WTC11 (cell line): Measurements from ENCODE around the gene AGBL1. TPM values are rescaled to one million over a fixed set of nuclear protein-coding genes. Genes with fewer than 3 reads are reported as not detected.

Experiments
- ATAC-seq: fragments of 200-7000 bp; cut with Tn5 transposase; 2 replicates; pipeline ENCODE4 v1.10.0; 2021; ENCODE audit warnings: mild to moderate bottlenecking, moderate library complexity
- CTCF ChIA-PET: fragments of 300-600 bp; sonication (Branson Sonifier 250); formaldehyde crosslinking; loops from one replicate; lab custom pipeline; 2021; ENCODE audit warnings: antibody characterized with exemption; lab: Charles Lee
- POLR2A ChIA-PET: fragments of 350-600 bp; sonication (Branson Sonifier 250); formaldehyde crosslinking; loops from one replicate; lab custom pipeline; 2021; ENCODE audit warnings: antibody characterized with exemption; lab: Charles Lee
- DNase-seq: peaks from one replicate; pipeline ENCODE4 v3.0.0; 2021; ENCODE audit warnings: low spot score
- H3K27ac Mint-ChIP-seq: 2 replicates; pipeline ENCODE4 v1.8.0; 2021; ENCODE audit warnings: mixed read lengths
- H3K27me3 Mint-ChIP-seq: 2 replicates; pipeline ENCODE4 v1.8.0; 2021; ENCODE audit warnings: low read depth, mild to moderate bottlenecking, moderate library complexity, mixed read lengths
- H3K36me3 Mint-ChIP-seq: 2 replicates; pipeline ENCODE4 v1.8.0; 2021; ENCODE audit warnings: mixed read lengths
- H3K4me1 Mint-ChIP-seq: 2 replicates; pipeline ENCODE4 v1.8.0; 2022; ENCODE audit warnings: mixed read lengths
- H3K4me3 Mint-ChIP-seq: 2 replicates; pipeline ENCODE4 v1.8.0; 2021; ENCODE audit warnings: mild to moderate bottlenecking, moderate library complexity, mixed read lengths
- H3K9me3 Mint-ChIP-seq: 2 replicates; pipeline ENCODE4 v1.8.0; 2021; ENCODE audit warnings: mixed read lengths
- AR ChIP-seq: fragments of 250-450 bp; sonication (Bioruptor Pico); IDR thresholded peaks from 2 replicates; pipeline ENCODE4 v1.9.0; 2021; ENCODE audit warnings: mild to moderate bottlenecking
- EMX1 ChIP-seq: fragments of 250-450 bp; sonication (Bioruptor Pico); IDR thresholded peaks from 2 replicates; pipeline ENCODE4 v1.8.0; 2021; ENCODE audit warnings: mild to moderate bottlenecking
- ESRRA ChIP-seq: sonication (generic); formaldehyde crosslinking; IDR thresholded peaks from 2 replicates; pipeline ENCODE4 v1.8.1; 2022; ENCODE audit warnings: mild to moderate bottlenecking, missing genetic modification reagents, borderline replicate concordance
- ETV6 ChIP-seq: sonication (generic); formaldehyde crosslinking; IDR thresholded peaks from 2 replicates; pipeline ENCODE4 v1.8.1; 2022; ENCODE audit warnings: mild to moderate bottlenecking, missing genetic modification reagents
- JAZF1 ChIP-seq: fragments of 250-450 bp; sonication (Bioruptor Pico); IDR thresholded peaks from 2 replicates; pipeline ENCODE4 v1.9.0; 2021; ENCODE audit warnings: moderate library complexity, mild to moderate bottlenecking, inconsistent platforms
- JUN ChIP-seq: sonication (generic); formaldehyde crosslinking; IDR thresholded peaks from 2 replicates; pipeline ENCODE4 v1.8.0; 2023; ENCODE audit warnings: mild to moderate bottlenecking, missing genetic modification reagents
- KAT7 ChIP-seq: sonication (generic); formaldehyde crosslinking; IDR thresholded peaks from 2 replicates; pipeline ENCODE4 v1.8.1; 2023; ENCODE audit warnings: missing genetic modification reagents, mild to moderate bottlenecking, borderline replicate concordance
- MYBL2 ChIP-seq: sonication (generic); formaldehyde crosslinking; IDR thresholded peaks from 2 replicates; pipeline ENCODE4 v1.8.1; 2023; ENCODE audit warnings: mild to moderate bottlenecking, moderate library complexity, missing genetic modification reagents
- NFE2L1 ChIP-seq: sonication (generic); formaldehyde crosslinking; IDR thresholded peaks from 2 replicates; pipeline ENCODE4 v1.8.1; 2023; ENCODE audit warnings: missing genetic modification reagents
- NR1H2 ChIP-seq: sonication (generic); formaldehyde crosslinking; IDR thresholded peaks from 2 replicates; pipeline ENCODE4 v1.9.0; 2021; ENCODE audit warnings: mild to moderate bottlenecking, moderate library complexity, missing genetic modification reagents
- NR3C1 ChIP-seq: sonication (generic); formaldehyde crosslinking; conservative IDR thresholded peaks from 2 replicates; pipeline ENCODE4 v1.8.1; 2023; ENCODE audit warnings: low read depth, mild to moderate bottlenecking, missing genetic modification reagents
- PRRX2 ChIP-seq: fragments of 250-450 bp; sonication (Bioruptor Pico); IDR thresholded peaks from 2 replicates; pipeline ENCODE4 v1.8.0; 2021; ENCODE audit warnings: mild to moderate bottlenecking
- SMAD3 ChIP-seq: sonication (generic); formaldehyde crosslinking; IDR thresholded peaks from 2 replicates; pipeline ENCODE4 v1.8.0; 2022; ENCODE audit warnings: missing genetic modification reagents, mild to moderate bottlenecking, borderline replicate concordance
- SMAD4 ChIP-seq: sonication (generic); formaldehyde crosslinking; IDR thresholded peaks from 2 replicates; pipeline ENCODE4 v1.8.0; 2022; ENCODE audit warnings: mild to moderate bottlenecking, missing genetic modification reagents
- SOX15 ChIP-seq: fragments of 250-450 bp; sonication (Bioruptor Pico); IDR thresholded peaks from 2 replicates; pipeline ENCODE4 v1.9.0; 2021; ENCODE audit warnings: mild to moderate bottlenecking
- SP1 ChIP-seq: sonication (generic); formaldehyde crosslinking; conservative IDR thresholded peaks from 2 replicates; pipeline ENCODE4 v1.8.1; 2022; ENCODE audit warnings: missing genetic modification reagents
- TEAD1 ChIP-seq: sonication (generic); formaldehyde crosslinking; IDR thresholded peaks from 2 replicates; pipeline ENCODE4 v1.8.0; 2022; ENCODE audit warnings: mild to moderate bottlenecking, missing genetic modification reagents
- TP53 ChIP-seq: sonication (generic); formaldehyde crosslinking; IDR thresholded peaks from 2 replicates; pipeline ENCODE4 v1.8.1; 2023; ENCODE audit warnings: mild to moderate bottlenecking, missing genetic modification reagents
- ZNF121 ChIP-seq: sonication (generic); formaldehyde crosslinking; IDR thresholded peaks from 2 replicates; pipeline ENCODE4 v1.8.0; 2023; ENCODE audit warnings: missing genetic modification reagents
- ZNF219 ChIP-seq: sonication (generic); formaldehyde crosslinking; IDR thresholded peaks from 2 replicates; pipeline ENCODE4 v1.8.0; 2023; ENCODE audit warnings: missing genetic modification reagents, mild to moderate bottlenecking, borderline replicate concordance
- ZNF232 ChIP-seq: sonication (generic); formaldehyde crosslinking; IDR thresholded peaks from 2 replicates; pipeline ENCODE4 v1.8.0; 2022; ENCODE audit warnings: mild to moderate bottlenecking, missing genetic modification reagents
- ZNF263 ChIP-seq: sonication (generic); formaldehyde crosslinking; IDR thresholded peaks from 2 replicates; pipeline ENCODE4 v1.8.1; 2022; ENCODE audit warnings: low read depth, mild to moderate bottlenecking, moderate library complexity, missing genetic modification reagents
- ZNF317 ChIP-seq: sonication (generic); formaldehyde crosslinking; IDR thresholded peaks from 2 replicates; pipeline ENCODE4 v1.8.1; 2023; ENCODE audit warnings: low read depth, mild to moderate bottlenecking, moderate library complexity, missing genetic modification reagents, borderline replicate concordance
- ZNF423 ChIP-seq: fragments of 250-450 bp; sonication (Bioruptor Pico); IDR thresholded peaks from 2 replicates; pipeline ENCODE4 v2.1.2; 2022; ENCODE audit warnings: mild to moderate bottlenecking, moderate library complexity
- ZSCAN18 ChIP-seq: fragments of 250-450 bp; sonication (Bioruptor Pico); IDR thresholded peaks from 2 replicates; pipeline ENCODE4 v2.1.2; 2022; ENCODE audit warnings: mild to moderate bottlenecking, moderate library complexity
- total RNA-seq: library from RNA; stranded (reverse); gene quantifications from 3 replicates; pipeline ENCODE4 v1.2.3, GENCODE V29; 2021
- TF ChIP-seq, protein P1 (sequence below): sonication (generic); formaldehyde crosslinking; IDR thresholded peaks from 2 replicates; pipeline ENCODE4 v1.8.1; 2023; ENCODE audit warnings: mild to moderate bottlenecking, moderate library complexity, missing genetic modification reagents
- TF ChIP-seq, protein P2 (sequence below): sonication (generic); formaldehyde crosslinking; IDR thresholded peaks from 2 replicates; pipeline ENCODE4 v1.8.1; 2023; ENCODE audit warnings: mild to moderate bottlenecking, missing genetic modification reagents

The AGBL1 gene
- total RNA-seq, 1 experiment from 2014 or later: not detected

GRCh38 chr15:86329311-86330013 lies 249.8 kb downstream of the AGBL1 start:
- H3K27ac Mint-ChIP-seq: no peak overlapping the region
- ChIA-PET POLR2A (no interaction called here), CTCF (no interaction called here)
- H3K9me3 Mint-ChIP-seq: peaks cover 50% of the 10 kb centered on the region
- peaks cover 15% of the 10 kb centered on the region for H3K4me1 Mint-ChIP-seq
- ATAC-seq (no peak), DNase-seq (no peak)
- TF ChIP-seq SMAD4 (CRISPR knock-in tag): no peak
- no peak for TF ChIP-seq ZNF232 (CRISPR knock-in tag)
- no peak overlapping the region for H3K4me3 Mint-ChIP-seq
- peaks cover 35% of the 10 kb centered on the region for H3K36me3 Mint-ChIP-seq
- H3K27me3 Mint-ChIP-seq: no peaks in the 10 kb centered on the region

DNA sequence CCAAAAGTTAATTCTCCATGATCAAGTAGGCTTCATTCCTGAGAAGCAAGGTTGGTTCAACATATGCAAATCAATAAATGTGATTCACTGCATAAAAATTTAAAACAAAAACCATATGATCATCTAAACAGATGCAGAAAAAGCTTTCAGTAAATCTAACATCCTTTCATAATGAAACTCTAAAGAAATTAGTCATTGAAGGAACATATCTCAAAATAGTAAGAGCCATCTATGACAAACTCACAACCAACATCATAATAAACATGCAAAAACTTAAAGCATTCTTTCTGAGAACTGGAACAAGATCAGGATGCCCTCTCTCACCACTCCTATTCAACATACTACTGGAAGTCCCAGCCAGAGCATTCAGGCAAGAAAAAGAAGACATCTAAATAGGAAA lies 254.1 kb downstream of the AGBL1 start:
- Mint-ChIP-seq H3K27me3 (no peaks in the 10 kb centered on the region), H3K9me3 (peaks cover 52% of the 10 kb centered on the region), H3K4me1 (no peaks in the 10 kb centered on the region), H3K4me3 (no peak overlapping the region), H3K36me3 (peaks cover 29% of the 10 kb centered on the region), H3K27ac (no peak overlapping the region)
- no peak for DNase-seq
- TF ChIP-seq PRRX2 (CRISPR knock-in tag) (no peak), JAZF1 (no peak), ZNF219 (no peak), NFE2L1 (CRISPR knock-in tag) (no peak), SOX15 (CRISPR knock-in tag) (no peak), ZNF317 (CRISPR knock-in tag) (no peak)
- ChIA-PET POLR2A (no interaction called here), CTCF (no interaction called here)
- ATAC-seq: no peak

GRCh38 chr15:86336051-86336788 lies 256.5 kb downstream of the AGBL1 start:
- Mint-ChIP-seq H3K9me3 (peaks cover 34% of the 10 kb centered on the region), H3K4me1 (no peaks in the 10 kb centered on the region), H3K36me3 (peaks cover 11% of the 10 kb centered on the region), H3K4me3 (no peak overlapping the region), H3K27me3 (no peaks in the 10 kb centered on the region), H3K27ac (no peak overlapping the region)
- ChIA-PET POLR2A (no interaction called here), CTCF (no interaction called here)
- DNase-seq (no peak), ATAC-seq (no peak)
- no peak for TF ChIP-seq JUN (CRISPR knock-in tag)
- TF ChIP-seq NR1H2 (CRISPR knock-in tag): no peak
- no peak for TF ChIP-seq SP1 (CRISPR knock-in tag)
- TF ChIP-seq EMX1: no peak
- no peak for TF ChIP-seq ETV6 (CRISPR knock-in tag)
- TF ChIP-seq ZNF423 (CRISPR knock-in tag): no peak
- TF ChIP-seq TP53: no peak
- TF ChIP-seq MYBL2 (CRISPR knock-in tag): no peak
- TF ChIP-seq ESRRA (CRISPR knock-in tag): no peak
- no peak for TF ChIP-seq ZNF263 (CRISPR knock-in tag)
- TF ChIP-seq AR (CRISPR knock-in tag): no peak
- no peak for TF ChIP-seq TEAD1 (CRISPR knock-in tag)
- no peak for TF ChIP-seq NR3C1 (CRISPR knock-in tag)
- TF ChIP-seq SMAD3 (CRISPR knock-in tag): no peak
- TF ChIP-seq ZNF121: no peak
- TF ChIP-seq, protein P1, sequence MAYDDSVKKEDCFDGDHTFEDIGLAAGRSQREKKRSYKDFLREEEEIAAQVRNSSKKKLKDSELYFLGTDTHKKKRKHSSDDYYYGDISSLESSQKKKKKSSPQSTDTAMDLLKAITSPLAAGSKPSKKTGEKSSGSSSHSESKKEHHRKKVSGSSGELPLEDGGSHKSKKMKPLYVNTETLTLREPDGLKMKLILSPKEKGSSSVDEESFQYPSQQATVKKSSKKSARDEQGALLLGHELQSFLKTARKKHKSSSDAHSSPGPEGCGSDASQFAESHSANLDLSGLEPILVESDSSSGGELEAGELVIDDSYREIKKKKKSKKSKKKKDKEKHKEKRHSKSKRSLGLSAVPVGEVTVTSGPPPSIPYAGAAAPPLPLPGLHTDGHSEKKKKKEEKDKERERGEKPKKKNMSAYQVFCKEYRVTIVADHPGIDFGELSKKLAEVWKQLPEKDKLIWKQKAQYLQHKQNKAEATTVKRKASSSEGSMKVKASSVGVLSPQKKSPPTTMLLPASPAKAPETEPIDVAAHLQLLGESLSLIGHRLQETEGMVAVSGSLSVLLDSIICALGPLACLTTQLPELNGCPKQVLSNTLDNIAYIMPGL (CRISPR knock-in tag): no peak
- no peak for TF ChIP-seq SMAD4 (CRISPR knock-in tag)
- TF ChIP-seq, protein P2, sequence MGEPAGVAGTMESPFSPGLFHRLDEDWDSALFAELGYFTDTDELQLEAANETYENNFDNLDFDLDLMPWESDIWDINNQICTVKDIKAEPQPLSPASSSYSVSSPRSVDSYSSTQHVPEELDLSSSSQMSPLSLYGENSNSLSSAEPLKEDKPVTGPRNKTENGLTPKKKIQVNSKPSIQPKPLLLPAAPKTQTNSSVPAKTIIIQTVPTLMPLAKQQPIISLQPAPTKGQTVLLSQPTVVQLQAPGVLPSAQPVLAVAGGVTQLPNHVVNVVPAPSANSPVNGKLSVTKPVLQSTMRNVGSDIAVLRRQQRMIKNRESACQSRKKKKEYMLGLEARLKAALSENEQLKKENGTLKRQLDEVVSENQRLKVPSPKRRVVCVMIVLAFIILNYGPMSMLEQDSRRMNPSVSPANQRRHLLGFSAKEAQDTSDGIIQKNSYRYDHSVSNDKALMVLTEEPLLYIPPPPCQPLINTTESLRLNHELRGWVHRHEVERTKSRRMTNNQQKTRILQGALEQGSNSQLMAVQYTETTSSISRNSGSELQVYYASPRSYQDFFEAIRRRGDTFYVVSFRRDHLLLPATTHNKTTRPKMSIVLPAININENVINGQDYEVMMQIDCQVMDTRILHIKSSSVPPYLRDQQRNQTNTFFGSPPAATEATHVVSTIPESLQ: no peak
- no peak for TF ChIP-seq KAT7
- no peak for TF ChIP-seq ZSCAN18
